DMS79 (cell line): Measurements from ENCODE around the gene METTL27.
A peak's percentile ranks its signal among the peaks of the same experiment; 100 is the strongest.
"Not testable (repeated sequence)": the region's sequence is repeated elsewhere in the genome, so short reads cannot be mapped to it uniquely, and the experiment has no call there.

Experiments
- DNase-seq: peaks from one replicate; lab custom pipeline; 2025; lab: John Stamatoyannopoulos, UW

METTL27 gene, protein sequence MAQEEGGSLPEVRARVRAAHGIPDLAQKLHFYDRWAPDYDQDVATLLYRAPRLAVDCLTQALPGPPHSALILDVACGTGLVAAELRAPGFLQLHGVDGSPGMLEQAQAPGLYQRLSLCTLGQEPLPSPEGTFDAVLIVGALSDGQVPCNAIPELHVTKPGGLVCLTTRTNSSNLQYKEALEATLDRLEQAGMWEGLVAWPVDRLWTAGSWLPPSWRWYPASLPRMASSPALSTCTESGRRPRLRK

DNA sequence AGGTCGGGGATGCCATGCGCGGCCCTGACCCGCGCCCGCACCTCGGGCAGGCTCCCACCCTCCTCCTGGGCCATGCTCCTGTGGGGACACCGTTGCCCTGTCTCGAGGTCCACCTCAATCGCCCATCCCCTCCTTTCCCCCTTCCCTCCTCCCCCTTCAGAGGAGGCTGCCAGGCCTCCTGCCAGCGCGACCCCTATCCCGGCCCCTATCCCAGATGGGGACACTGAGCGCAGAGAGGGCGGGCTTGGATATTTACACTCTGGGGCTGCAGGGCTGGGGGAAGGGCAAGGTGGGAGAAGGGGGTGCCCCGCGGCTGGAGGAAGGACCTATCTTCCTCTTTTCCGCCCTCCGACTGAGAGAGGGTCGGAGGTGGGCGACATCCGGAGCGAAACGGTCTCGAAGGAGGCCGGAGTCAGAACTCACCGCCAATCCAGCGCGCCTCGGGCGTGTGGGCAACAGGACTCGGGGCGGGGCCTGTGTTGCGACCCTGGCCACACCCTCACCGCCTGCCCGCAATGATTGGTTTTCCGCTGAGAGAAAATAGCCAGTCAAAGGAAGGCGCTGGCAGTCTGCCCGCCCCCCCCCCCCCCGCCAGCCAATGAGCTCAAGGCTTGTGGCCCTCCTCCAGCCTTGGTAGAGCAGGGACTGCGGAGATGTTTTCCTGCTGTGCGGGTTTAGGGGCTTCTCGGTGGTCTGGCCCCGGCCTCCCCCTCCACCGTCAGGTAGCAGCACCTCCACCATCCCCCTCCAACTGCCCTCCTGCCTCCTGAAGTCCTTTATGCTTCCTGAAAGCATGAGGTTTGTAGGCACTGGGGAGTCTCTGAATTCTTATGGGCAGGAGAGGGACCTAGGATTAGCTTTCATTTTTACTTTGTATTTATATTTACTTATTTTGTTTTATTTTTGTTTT lies at the start of gene METTL27:
METTL27 (minus strand) TSS at position 450 of the 910 bp plus-strand sequence; CDS start at position 74, 376 bp downstream.
- DNase-seq: peak; percentile 83

DNA sequence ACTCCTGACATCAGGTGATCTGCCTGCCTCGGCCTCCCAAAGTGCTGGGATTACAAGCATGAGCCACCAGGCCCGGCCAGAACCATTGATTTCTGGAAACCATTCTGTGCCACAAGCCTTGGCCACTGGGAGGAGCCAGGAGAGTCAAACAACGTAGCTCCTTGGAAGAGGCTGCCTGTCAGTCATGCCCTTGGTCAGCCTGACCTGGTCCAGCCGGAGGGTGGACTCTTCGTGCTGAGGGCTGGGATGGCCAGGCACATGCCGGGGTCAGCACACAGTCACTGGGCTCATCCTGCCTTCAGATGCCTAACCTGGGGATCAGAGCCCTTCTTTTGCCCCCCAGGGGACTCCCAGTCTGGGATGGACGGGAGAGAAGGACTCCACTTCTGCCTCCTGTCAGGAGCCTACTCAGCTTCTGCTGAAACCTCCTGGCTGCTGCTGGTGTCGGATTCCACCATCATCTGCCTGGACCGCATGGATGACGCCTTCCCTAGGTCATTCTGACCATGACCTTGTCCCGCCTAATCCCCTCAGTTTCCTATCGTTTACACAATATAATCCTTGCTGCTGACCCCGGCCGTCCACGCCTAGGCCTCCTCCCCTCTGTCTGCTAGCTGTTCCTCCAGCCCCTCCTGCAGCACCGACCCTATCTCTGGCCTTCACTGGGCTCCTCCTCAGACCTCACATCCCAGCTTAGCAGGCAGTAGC lies 49.0 kb upstream of the METTL27 start:
- no peak for DNase-seq

DNA sequence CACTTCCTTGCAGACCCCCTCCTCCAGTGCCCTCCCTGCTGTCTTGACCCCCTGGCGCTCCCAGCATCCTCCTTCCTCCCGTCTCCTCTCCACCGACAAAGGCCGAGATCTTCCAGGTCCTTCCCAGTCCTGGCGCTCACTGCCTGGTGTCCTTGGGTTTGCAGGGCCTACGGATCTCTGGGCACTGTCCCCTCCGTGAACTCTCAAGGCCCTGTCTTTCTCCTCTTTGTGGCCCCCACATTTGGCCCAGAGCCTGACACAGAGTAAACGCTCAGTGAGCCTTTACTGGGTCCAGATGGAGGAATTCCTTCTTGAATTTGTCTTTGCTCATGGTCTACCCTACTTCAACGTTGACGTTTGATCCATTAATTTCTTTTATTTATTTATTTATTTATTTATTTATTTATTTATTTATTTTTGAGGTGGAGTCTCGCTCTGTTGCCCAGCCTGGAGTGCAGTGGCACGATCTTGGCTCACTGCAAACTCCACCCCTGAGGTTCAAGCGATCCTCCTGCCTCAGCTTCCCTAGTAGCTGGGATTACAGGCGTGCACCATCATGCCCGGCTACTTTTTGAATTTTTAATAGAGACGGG lies 48.3 kb upstream of the METTL27 start:
- no peak for DNase-seq

DNA sequence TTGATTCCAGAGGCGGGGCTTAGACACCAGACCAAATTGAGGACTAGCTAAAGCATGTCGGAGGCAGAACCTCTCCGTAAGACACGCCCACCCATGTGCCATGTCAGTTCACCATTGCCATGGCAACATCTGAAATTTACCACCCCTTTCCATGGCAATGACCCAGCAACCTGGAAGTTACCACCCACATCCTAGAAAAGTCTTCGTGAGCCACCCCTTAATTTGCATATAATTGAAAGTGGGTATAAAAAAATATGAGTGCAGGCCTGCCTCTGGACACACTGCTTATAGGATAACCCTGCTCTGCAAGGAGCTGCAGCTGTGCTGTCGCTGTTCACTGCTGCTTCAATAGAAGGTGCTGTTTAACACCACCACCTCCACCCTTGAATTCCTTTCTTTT lies 46.6 kb upstream of the METTL27 start:
- no peak for DNase-seq

DNA sequence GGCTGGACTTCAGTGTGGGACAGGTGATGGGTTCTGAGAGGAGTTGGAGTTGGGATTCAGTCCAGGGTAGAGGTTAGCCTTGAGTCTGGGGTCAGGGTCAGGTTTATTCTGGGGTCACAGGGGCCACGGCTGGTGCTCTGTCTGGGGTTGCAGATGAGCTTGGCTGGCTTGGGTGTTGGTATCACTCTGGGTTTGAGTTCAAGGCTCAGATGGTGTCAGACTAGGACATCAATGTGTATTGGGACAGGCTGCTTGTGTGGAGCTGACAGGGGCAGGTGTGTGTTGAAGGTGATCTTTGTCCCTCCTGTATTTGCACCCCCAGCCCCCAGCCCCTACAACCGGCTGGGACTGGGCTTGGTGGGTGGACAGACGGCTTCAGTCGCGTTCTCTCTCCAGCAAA lies 45.4 kb upstream of the METTL27 start:
- DNase-seq: no peak

DNA sequence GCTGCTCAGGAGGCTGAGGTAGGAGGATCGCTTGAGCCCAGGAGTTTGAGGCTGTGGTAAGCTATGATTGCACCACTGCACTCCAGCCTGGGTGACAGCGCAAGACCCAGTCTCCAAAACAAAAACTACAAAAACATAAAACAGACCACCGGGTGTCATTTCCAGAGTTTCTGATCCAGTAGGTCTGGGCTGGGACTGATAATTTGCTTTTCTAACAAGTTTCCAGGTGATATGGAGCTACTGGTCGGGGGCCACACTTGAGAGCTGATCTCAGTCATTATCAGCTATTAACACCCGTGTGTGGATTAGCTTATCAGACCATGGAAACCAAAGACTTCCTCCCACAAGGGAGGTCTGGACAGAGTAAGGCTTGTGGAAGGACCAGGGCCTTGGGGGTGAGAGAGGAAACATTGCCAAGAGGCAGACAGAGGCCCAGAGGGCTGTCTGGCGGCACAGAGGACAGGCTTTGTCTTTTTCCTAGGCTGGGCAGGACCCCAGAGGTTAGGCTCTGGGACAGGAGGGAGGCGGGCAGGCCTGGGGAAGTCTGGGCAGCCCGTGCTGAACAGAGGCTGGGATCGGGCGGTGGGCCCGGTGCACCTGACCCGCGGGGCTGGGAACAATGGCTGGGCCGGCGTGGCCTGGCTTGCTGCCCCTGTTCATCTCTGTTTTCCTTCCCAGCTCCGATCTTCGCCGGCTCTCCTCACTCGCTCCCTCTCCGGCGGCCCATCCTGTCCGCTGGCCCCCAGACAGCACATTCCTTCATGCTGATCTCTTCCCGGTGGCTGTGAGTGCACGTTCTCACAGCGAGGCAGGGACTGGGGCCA lies 43.9 kb upstream of the METTL27 start:
- no peak for DNase-seq

DNA sequence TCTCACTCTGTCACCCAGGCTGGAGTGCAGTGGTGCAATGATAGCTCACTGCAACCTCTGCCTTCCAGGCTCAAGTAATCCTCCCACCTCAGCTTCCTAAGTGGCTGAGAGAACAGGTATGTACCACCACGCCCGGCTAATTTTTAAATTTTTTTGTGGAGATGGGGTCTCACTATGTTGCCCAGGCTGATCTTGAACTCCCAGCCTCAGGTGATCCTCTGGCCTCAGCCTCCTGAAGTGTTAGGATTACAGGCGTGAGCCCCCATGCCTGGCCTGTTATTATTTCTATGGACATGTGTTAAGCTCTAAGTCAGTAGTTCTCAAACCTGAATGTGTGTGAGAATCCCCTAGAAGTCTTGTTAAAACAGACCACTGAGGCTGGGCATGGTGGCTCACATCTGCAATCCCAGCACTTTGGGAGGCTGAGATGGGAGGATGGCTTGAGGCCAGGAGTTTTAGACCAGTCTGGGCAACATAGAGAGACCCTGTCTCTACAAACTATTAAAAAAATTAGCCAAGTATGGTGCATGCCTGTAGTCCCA lies 43.2 kb upstream of the METTL27 start:
- no peak for DNase-seq

DNA sequence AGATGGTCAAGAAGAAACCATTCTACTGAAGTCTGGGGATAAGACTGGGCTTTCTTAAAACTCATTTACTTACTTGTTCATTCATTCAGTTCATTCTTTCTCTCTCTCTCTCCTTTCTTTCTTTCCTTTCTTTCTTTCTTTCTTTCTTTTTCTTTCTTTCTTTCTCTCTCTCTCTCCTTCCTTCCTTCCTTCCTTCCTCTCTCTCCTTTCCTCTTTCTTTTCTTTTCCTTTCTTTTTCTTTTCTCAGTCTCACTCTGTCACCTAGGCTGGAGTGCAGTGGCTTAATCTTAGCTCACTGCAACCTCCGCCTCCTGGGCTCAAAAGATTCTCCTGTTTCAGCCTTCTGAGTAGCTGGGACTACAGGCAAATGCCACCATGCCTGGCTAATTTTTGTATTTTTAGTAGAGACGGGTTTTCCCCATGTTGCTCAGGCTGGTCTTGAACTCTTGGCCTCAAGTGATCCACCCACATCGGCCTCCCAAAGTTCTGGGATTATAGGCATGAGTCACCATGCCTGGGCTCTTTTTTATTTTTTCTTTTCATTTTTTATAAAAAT lies 42.6 kb upstream of the METTL27 start:
- not testable (repeated sequence) for DNase-seq

DNA sequence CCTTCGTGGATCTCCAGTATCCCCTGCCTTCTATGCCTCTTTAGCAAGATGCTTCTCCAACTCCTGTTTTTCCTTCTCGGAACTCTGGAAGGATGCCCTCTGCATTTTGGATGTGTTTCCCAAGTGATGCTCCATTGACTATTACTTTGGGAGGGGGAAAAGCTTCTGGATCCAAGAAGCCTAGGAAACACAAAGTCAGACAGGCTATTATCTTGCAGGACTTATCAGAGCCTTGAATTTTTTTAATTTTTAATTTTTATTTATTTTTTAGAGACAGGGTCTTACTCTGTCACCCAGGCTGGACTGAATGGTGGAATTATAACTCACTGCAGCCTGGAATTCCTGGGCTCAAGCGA lies 39.7 kb upstream of the METTL27 start:
- DNase-seq: no peak

DNA sequence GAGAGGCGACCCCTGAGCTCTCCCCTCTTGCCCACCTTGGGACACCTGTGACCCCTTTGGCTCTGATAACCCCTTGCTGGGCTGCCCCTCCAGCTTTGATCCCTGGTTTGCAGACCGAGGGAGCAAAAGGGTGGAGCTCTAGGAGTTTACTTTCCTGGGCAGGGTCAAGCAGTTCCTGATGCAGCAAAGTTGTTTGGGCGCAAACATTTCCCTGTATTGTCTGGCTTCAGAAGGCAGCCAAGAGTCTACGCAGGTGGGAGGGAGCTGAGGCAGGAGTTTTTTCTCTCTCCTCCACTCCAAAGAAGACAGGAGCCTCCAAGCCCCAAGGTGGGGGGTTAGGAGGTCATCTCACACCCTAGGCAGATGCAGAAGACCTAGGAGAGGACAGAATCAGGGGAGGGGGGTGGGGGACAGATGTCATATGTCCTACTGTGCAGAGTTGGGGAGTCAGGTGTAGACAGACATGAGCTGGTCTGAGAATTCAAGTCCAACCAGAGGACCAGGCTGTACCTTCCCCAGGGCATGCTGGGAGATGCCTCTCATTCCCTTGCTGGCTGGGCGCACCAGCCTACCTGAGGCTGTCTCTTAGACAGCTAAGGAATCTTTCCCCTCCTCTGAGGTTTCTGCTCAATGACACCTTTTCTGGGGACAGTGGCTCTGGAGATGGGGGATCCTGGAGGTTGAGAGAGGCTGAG lies 39.2 kb upstream of the METTL27 start:
- DNase-seq: no peak

DNA sequence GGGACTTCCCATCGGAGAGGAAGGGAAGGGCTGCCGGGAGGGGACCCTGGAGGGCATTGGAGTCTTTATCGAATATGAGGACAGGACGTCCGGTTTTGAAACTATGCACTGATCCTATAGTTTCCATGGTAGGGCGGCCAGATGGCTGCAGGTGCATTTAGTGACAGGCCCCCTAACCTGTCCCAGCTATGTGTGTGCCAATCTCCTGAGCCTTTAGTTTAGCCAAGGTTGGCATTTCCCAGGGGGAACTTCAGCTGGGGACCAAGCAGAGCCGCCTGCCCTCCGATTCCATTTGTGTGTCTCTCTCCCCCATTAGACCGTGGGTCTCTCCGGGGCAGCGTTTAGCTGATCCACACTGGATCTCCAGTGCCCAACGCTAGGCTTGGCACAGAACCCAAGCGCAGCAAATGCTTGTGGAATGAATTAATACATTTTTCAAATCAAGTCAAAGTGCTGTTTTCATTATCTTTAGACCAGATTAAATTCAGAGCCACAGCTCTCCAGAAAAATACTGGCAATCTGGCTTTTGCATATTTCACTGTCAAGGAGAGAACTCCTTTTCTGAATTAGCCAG lies 38.5 kb upstream of the METTL27 start:
- no peak for DNase-seq

DNA sequence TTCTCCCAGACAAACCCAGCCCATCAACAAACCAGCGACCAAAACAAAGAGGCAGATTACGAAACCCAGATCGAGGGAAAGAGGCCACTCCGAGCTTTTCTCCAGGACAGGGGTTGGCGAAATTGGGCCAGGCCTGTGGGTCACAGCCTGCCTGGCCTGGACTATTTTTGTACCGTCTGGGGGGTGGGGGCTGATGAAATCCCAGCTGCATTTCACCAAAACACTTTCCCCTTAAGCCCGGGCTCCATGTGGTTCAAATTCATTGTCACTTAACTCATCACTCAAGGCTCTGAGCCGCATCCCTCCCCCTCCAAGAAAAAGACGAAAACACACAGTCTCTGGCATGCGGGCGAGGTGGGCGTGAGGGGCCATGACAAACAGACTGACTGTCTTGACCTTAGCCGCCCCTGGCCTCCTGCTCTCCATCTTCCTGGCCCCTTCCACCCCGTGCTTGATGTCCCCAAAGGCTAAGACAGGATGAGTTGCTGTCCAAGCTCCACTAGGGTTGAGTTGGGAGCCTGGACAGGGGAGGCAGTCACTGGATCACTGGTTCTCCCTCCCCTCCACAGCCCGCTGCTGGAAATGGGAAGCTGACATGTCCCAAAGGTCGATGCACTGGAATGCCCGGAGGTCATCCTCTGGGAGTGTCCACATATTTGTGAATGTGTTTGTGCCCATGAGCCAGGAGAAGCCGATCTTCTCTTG lies 37.8 kb upstream of the METTL27 start:
- no peak for DNase-seq

DNA sequence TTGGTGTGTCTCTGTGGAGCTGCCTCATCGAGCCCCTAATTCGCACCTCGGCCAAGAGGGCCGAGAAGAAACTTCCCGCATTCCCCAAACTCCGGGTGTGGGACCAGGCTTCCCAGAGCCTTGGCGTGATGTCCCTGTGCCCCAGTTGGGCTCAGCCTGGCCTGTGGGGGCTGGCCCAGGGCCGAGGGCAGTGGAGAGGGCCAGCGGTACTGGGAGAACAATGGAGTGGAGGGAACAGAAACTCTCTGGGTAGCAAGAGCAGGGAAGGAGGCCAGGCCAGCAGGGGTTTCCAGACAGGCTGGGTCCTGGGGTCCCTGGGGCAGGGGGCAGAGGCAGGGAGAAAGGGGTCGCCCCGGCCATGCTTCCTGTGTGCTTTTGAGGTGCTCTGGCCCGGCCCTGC lies 34.7 kb upstream of the METTL27 start:
- no peak for DNase-seq

DNA sequence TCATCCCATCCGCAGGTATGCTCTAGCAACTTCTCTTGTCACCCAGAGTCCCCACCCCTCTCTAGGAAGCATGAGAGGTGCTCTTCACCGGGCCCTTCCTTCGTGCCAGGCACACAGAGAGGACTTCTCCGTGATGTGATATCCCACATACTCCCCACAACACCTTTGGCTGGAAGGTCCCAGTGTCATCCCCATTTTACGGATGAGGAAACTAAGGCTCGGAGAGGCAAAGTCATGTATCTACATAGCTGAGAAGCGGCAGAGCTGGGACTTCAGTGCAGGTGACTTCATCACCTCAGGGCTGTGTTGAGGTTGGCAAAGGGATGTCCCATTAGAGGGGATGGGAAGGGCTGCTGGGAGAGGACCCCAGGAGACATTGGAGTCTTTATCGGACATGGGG lies 34.0 kb upstream of the METTL27 start:
- DNase-seq: no peak

DNA sequence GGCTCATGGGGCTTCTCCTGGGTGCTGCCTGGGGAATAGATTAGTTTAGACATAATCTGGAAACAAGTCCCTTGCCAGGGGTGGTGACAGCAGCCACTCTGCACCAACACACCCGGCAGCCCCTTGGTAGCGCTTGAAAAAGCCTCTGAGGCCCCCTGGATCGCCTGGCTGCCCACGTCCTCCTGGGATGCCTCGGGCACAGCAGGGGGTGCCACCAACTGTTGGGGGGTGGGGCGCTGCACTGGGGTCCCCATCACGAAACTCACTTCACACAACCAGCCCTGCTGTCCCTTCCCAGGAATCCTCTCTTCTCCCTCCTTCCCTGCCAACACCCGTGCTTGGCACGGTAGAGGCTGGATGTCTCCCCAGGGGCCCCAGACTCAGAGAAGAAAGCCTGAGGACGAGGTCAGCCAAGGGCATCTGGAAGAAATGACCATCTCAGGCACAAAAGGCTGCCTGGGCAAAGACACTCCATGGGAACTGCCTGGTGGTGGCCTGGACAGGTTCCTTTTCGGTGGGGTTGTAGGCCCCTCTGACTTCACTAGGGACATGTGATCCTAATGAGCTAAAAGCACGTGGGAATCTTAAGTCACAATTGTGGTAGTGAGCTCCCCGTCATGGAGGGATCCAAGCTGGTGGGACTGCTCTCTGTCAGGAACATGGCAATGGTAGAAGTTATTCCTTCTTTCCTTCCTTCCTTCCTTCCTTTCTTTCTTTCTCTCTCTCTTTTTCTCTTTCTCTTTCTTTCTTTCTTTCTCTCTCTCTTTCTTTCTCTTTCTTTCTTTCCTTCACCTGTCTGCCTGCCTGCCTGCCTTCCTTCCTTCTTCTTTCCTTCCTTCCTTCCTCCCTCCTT lies 30.0 kb upstream of the METTL27 start:
- no peak for DNase-seq

DNA sequence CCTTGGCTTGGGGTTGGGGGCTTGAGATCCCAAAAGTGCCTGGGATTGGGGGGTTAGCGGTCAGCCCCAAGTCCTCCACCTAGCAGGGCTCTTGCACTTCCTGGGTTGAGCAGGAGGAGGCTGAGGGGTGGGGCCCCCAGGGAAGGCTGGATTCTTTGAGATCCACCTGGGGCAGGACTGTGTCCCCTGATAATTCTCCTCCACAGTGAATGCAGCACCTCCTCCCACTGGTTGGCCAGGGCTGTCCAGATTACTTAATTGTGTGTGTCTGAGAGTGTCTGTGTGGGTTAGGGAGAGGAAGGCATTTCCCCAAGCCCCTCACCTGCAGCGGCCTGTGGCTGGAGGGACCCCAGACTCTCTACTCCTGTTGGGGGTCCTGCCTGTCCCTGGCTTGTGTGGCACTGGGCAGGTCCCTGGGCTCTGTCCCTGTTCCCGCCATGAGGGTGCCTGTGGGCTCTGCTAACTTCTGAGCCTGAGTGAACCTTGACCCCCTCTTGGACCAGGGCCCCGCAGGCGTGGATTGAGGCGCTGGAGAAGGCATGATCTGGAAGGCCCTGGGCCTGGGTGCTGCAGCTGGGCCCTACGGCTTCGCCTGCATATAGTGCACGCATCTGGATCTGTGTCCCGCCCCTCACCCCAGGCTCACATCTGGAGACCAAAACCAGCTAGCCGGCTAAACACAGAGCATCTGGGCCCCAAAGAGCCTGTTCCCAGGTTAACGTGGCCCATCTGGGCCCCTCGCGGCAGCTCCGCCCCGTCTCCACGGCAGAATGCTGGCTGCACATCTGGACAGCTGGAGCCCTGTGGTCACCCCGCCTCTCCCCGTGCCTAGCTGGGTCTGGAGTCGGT lies 29.1 kb upstream of the METTL27 start:
- no peak for DNase-seq

DNA sequence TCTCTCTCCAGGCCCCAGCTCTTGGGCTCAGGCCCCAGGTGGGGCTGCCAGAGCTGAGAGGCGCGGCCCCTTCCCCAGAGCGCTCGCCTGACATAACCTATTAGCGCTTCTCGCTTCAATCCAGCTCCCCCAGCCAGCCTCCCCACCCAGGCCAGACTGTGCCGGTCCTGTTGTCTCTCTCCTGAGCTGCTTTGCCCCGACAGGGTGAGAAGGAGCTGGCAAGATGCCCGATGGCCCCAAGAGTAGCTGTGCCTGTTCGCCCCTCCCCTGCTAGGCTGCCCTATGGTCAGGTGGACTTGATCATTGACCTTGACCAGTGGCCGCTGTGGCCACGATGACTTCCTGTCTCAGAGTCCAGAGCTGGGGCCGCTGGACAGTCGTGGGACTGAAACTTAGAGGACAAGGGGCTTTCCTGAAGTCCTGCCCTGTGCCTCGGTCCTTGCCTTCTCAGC lies 27.8 kb upstream of the METTL27 start:
- no peak for DNase-seq
